ENCODE results near the gene UBL7.

UBL7 gene

GRCh38 chr15:74396146-74396438, 64.9 kb downstream of the UBL7 start:
- Histone ChIP-seq H3K36me3 (ENCODE audit: control insufficient read depth, insufficient read depth, low read length) (0 out of 2 replicates have a peak, but pooled peaks cover 1% of the 10 kb centered on the region), H3K27me3 (replicated peaks; ENCODE audit: control insufficient read depth, insufficient read depth, low read length) (no peaks in the 10 kb centered on the region), H3K4me3 (replicated peaks; ENCODE audit: low read depth, low read length) (no peak overlapping the region)
- TF ChIP-seq CTCF (IDR thresholded peaks at IDR 0.05; ENCODE audit: insufficient read depth, low read length, poor library complexity, severe bottlenecking), result no peak
- DNase-seq (ENCODE audit: extremely low read depth, insufficient read length), result no peak
